Right cardiac atrium (tissue), 5 donors: ENCODE results near the gene MRPS18A. TPM values are rescaled to one million over a fixed set of nuclear protein-coding genes. Genes with fewer than 3 reads are reported as not detected.
"Not testable (repeated sequence)": the region's sequence is repeated elsewhere in the genome, so short reads cannot be mapped to it uniquely, and the experiment has no call there.

ENCODE experiments used
- ATAC-seq, 2 donors: fragments of 200-7000 bp; cut with Tn5 transposase; one replicate each; pipeline versions ENCODE4 v1.8.0 to v1.9.1; 2020; ENCODE audit warnings: moderate library complexity in 2 of 2, mild to moderate bottlenecking in 1 of 2
- DNase-seq, 3 donors: peaks; one replicate each; pipeline ENCODE4 v3.0.0-alpha.2; 2020
- H3K27ac ChIP-seq: one replicate; pipeline ENCODE4 v1.5.1; 2013; ENCODE audit warnings: mild to moderate bottlenecking, low read length, control low read depth, moderate library complexity
- H3K27me3 ChIP-seq: one replicate; pipeline ENCODE4 v1.6.1; 2013; ENCODE audit not compliant: control insufficient read depth, insufficient read depth
- H3K4me1 ChIP-seq: one replicate; pipeline ENCODE4 v1.6.1; 2013; ENCODE audit warnings: low read length; ENCODE audit not compliant: control insufficient read depth, insufficient read depth
- H3K4me3 ChIP-seq: one replicate; pipeline ENCODE4 v1.5.1; 2013; ENCODE audit warnings: low read length, control low read depth
- H3K9me3 ChIP-seq: one replicate; pipeline ENCODE4 v1.6.1; 2013; ENCODE audit warnings: low read length; ENCODE audit not compliant: control insufficient read depth
- WGBS: extraction: QIAGEN DNeasy Blood & Tissue Kit; methylation state at CpG from one replicate; pipeline ENCODE4 v1.1.7; 2013; 5-methylcytosine and 5-hydroxymethylcytosine counted together
- intact Hi-C, 4 donors: fragments of 100-400 bp; cut with DNase I; formaldehyde crosslinking; loops; one replicate each; pipeline versions ENCODE4 v1.11.0 to v1.14.0; 2022 to 2023
- polyA plus RNA-seq: library from polyadenylated mRNA; stranded (reverse); fragments of 200-250 nt; gene quantifications from one replicate; pipeline ENCODE4 v1.2.3, GENCODE V29; 2013
- total RNA-seq, 4 donors: library from RNA; stranded (reverse); fragmentation: NEBNext Ultra II Directional; extraction: Animal tissue kit (Norgen Biotek cat#: 25700); gene quantifications; one replicate each; pipeline ENCODE4 v1.2.1, GENCODE V29; 2021
- donor health status: healthy with polysubstance abuse.
- donor health status: DM: no; HTN: yes; CAD: no.
- donor health status: DM: no; HTN: no; CAD: no.
- donor health status: DM: no; HTN: yes; CAD: no; lungs with severe emphysema.
- donor health status: DM: yes; HTN: yes; CAD: no.

Gene MRPS18A
- total and polyA plus RNA-seq, 5 donors = 33.1 to 58.0 (median 35.5) TPM

DNA sequence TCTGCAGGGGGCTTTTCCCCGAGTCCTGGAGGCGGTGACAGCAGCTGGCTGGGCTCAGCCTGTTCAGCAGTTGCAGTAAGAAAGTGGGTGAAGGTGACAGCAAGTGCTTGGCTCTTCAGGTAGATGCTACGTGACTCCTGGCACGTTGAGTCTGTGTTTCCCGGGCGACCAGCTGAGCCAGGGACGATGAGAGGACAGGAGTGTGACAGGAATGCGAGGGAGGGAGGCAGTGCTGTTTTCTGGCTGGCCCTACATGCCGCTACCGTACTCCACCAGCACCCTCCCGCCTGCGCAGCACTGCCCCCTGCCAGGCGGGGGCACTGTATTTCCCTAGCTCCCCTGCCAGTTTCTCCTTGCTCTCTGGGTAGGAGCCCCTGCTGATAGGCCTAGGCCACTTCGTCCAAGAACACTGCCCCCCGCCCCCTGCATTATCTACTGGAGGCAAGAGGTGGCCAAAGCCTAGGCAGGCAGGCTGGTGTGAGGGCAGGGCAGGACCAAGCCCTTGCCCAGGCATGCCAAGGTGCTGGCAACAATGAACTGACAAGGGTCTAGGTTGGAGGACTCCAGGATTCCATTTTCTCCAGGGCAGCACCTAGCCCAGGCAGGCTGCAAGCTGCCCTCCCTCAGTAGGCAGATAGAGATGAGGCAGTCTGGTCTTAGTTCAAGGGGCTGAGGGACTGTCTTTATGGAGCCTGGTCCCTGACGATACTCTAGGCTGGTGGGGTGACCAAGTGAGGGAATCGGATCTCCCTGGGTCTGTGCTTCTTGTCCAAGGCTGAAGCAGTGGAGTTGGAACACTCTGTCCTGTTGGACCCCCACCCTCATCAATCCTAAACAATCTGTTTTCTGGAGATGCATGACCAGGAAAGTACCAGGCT is 19.2 kb downstream of the MRPS18A start:
- peak; percentile 54 to 84 (median 83) for DNase-seq
- WGBS = 19% methylated on average over 17 of the region's 17 CpGs
- Histone ChIP-seq H3K9me3 (no peaks in the 10 kb centered on the region), H3K4me3 (no peak overlapping the region), H3K4me1 (peaks cover 21% of the 10 kb centered on the region), H3K27me3 (no peaks in the 10 kb centered on the region), H3K27ac (peak overlapping the region; percentile 61)
- ATAC-seq = peak; percentile 57 to 62
- intact Hi-C loops = loop anchor here (5.0 to 10.0 kb wide), 4 partner anchors 99 to 416 kb away; partner anchors contain the start of gene VEGFA (in 3 of the 4)

DNA sequence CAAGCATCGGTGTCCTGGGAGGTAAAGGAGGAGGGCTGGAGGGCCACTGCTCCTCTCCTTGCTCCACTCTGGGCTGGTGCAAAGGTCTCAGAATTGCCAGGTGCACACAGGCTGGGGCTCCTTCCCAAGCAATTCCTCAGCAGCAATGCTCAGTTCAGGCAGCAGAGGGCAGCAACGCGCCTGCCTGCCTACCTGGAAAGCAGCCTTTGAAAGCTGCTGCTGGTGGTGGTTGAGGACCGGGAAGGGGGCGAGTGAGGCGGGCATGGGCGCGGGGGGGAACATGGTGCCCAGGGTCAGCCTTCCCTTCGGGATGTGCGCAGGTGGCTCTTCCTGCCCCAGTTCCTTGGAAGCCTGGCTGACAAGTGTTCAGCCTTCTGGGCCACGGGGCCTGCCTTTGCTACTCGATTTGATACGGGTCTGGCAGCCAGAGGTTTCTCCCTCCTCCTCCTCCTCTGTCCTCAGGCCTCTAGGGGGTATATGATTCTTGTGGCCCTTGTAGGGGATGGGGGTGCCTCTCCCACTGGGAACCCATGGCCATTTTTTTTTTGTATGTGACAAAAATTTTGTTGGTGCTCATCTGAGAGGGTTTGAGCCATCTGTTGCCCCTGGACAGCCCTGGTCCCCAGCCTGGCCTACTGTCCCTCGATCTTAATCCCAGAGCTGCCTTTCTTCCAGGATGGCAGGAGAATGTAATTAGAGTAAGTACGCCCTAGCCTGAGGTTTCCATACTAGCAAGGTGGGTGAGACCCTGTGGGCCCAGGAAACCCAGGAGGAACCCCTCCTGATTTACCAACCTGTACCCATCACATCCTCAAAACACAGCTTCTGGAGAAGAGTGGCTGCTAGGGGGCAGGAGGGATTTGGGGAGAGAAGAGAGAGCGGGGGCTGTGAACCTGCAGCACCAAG is 20.1 kb downstream of the MRPS18A start:
- DNase-seq = peak; percentile 76 to 93 (median 92)
- peak; percentile 33 to 56 for ATAC-seq
- 11% methylated on average over 16 of the region's 16 CpGs for WGBS
- intact Hi-C loops = loop anchor here (5.0 to 10.0 kb wide), 4 partner anchors 100 to 417 kb away; partner anchors contain the start of gene VEGFA (in 3 of the 4)
- Histone ChIP-seq H3K4me1 (peaks cover 21% of the 10 kb centered on the region), H3K9me3 (no peaks in the 10 kb centered on the region), H3K4me3 (no peak overlapping the region), H3K27ac (peak overlapping the region; percentile 61), H3K27me3 (no peaks in the 10 kb centered on the region)

DNA sequence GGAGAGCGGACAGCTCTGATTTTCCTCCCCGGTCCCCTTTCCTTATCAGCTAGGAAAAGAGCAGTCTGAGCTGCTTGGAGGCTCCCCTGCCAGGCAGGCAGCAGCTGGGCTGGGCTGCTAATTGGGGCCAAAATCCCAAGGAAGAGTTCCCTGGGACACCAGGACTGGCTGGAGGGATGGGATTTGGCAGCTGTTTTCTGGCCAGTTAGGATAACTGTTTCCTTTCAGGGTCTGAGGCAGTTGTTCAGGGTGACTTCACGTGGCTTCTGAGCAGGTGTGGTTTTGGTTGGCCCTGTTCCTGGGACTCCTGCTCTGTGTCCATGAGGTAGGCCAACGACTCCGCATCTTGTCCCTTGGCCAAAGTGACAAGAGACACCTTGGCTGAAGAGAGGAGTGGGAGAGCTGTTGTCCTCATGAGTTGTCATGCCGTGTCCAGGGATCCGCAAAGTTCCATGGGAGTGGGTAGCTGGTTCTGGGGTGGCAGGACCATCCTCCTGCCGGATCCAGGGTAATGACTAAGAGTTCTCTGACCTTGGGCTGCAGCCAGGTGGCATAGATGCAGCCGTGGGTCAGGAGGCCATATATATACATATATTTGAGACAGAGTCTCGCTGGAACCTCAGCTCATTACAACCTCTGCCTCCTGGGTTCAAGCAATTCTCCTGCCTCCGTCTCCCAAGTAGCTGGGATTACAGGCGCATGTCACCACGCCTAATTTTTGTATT is 21.2 kb downstream of the MRPS18A start:
- Histone ChIP-seq H3K27me3 (no peaks in the 10 kb centered on the region), H3K27ac (no peak overlapping the region), H3K4me3 (no peak overlapping the region), H3K4me1 (peaks cover 21% of the 10 kb centered on the region), H3K9me3 (no peaks in the 10 kb centered on the region)
- WGBS = 59% methylated on average over 13 of the region's 13 CpGs
- intact Hi-C loops = loop anchor here (5.0 to 10.0 kb wide), 4 partner anchors 101 to 418 kb away; partner anchors contain the start of gene VEGFA (in 3 of the 4)
- ATAC-seq = no peak
- no peak for DNase-seq

DNA sequence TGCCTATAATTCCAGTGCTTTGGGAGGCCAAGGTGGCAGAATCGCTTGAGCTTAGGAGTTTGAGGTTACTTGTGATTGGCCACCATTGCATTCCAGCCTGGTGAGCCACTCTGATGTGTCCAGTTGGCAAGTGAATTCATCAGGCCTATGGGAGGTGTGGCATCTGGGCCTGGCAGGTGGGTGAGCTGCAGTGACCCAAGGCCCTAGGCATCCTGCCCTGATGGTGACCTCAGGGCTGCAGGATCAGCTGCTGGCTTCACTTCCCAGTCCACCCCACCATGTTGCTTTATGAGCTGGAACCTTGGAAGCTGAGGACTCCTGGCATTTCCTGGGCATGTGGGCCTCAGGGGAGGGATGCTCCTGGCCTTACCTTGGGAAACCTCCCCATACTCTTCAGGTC is 22.2 kb downstream of the MRPS18A start:
- Histone ChIP-seq H3K9me3 (no peaks in the 10 kb centered on the region), H3K4me3 (no peak overlapping the region), H3K27ac (no peak overlapping the region), H3K4me1 (peaks cover 21% of the 10 kb centered on the region), H3K27me3 (no peaks in the 10 kb centered on the region)
- DNase-seq (no peak), ATAC-seq (no peak)
- intact Hi-C loops = loop anchor here (5.0 to 10.0 kb wide), 4 partner anchors 102 to 419 kb away; partner anchors contain the start of gene VEGFA (in 3 of the 4)
- 90% methylated on average over 1 of the region's 1 CpG for WGBS

DNA sequence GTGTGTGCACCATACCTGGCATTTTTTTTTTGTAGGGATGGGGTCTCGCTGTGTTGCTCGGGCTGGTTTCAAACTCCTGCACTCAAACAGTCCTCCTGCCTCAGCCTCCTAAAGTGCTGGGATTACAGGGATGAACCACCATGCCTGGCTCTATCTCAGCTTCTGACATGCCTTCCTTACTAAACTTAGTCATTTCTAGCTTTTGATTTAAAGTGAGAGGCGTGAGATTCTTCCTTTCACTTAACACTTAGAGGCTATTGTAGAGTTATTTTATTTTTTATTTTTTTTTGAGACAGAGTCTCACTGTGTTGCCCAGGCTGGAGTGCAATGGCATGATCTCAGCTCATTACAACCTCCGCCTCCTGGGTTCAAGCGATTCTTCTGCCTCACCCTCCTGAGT is 24.6 kb downstream of the MRPS18A start:
- H3K4me3 ChIP-seq, H3K27me3 ChIP-seq, DNase-seq, ATAC-seq, H3K9me3 ChIP-seq, H3K4me1 ChIP-seq, H3K27ac ChIP-seq: not testable (repeated sequence)
- intact Hi-C loops = loop anchor here in 1 of 4 donors (5.0 to 10.0 kb wide), 2 partner anchors 94 to 422 kb away; no protein-coding TSS in a partner anchor
- 91% methylated on average over 5 of the region's 5 CpGs for WGBS

DNA sequence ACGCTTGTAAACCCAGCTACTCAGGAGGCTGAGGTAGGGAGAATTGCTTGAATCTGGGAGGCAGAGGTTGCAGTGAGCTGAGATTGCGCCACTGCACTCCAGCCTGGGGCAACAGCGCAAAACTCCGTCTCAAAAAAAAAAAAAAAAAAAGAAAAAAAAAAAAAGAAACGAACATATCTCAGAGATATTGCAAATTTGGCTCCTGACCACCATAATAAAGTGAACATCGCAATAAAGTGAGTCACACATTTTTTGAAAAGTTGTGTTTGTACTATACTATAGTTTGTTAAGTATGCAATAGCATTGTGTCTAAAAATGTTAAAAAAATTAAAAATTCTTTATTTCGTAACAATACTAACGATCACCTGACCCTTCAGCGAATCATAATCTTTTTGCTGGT is 29.4 kb downstream of the MRPS18A start:
- H3K4me1 ChIP-seq = no peaks in the 10 kb centered on the region
- H3K9me3 ChIP-seq = no peaks in the 10 kb centered on the region
- DNase-seq (no peak), ATAC-seq (no peak)
- H3K27ac ChIP-seq = no peak overlapping the region
- 94% methylated on average over 9 of the region's 9 CpGs for WGBS
- H3K27me3 ChIP-seq = no peaks in the 10 kb centered on the region
- no peak overlapping the region for H3K4me3 ChIP-seq
- intact Hi-C loops = no loop called here

DNA sequence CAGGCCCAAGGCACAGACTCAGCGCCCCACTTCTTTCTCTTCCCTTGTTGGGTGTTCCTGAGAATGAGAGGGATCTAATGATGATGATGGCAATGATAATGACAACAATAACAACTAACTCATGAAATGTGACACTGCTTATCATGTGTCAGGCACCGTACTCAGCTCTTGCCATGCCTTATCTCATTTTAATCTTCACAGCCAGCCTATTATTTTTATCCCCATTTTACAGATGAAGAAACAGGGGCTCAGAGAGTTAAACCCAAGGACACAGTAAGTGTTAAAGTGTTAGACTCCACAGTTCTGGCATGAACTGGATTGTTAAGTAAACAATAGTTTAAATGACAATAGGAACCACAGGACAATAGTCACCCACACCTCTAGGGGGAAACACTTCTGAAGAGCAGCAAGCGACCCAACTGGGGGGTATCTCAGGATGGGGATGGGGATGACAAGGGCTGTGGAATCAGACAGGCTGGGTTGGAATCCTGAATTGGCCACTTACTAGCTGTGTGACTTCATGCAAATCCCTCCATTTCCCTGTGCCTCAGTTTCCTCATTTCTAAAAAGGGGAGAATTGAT is 30.3 kb downstream of the MRPS18A start:
- Histone ChIP-seq H3K27me3 (no peaks in the 10 kb centered on the region), H3K4me1 (no peaks in the 10 kb centered on the region), H3K9me3 (no peaks in the 10 kb centered on the region), H3K27ac (no peak overlapping the region), H3K4me3 (no peak overlapping the region)
- ATAC-seq (no peak), DNase-seq (no peak)
- intact Hi-C loops = no loop called here
- WGBS = 81% methylated on average over 3 of the region's 3 CpGs

DNA sequence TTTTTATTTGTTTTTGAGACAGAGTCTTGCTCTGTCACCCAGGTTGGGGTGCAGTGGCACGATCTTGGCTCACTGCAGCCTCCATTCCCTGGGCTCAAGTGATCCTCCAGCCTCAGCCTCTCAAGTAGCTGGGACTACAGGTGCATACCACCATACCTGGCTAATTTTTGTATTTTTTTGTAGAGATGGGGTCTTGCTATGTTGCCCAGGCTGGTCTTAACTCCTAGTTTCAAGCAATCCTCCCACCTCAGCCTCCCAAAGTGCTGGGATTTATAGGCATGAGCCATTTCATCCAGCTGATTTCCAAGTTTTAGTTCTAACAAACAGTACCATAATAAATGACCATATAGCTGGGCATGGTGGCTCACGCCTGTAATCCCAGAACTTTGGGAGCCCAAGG is 34.8 kb downstream of the MRPS18A start:
- ATAC-seq, DNase-seq, H3K4me1 ChIP-seq, H3K9me3 ChIP-seq, H3K4me3 ChIP-seq, intact Hi-C loops, H3K27me3 ChIP-seq, H3K27ac ChIP-seq: not testable (repeated sequence)
- WGBS = 100% methylated on average over 2 of the region's 2 CpGs

DNA sequence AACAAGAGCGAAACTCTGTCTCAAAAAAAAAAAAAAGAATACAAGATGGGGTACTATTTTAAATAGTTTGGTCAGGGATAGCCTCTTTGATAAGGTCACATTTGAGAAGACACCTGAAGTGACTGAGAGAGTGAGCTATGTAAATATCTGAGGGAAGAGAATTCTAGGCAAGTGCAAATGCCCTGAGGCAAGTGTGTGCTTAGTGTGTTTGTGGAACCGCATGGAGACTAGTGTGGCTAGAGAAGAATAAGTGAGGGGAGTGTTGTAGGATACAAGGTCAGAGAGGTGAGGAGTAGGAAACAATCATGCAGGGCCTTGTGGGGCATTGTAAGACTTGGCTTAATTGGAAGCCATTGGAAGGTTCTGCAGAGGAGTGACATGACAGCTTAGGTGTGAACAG is 39.3 kb downstream of the MRPS18A start:
- DNase-seq (no peak), ATAC-seq (no peak)
- intact Hi-C loops = no loop called here
- Histone ChIP-seq H3K9me3 (no peaks in the 10 kb centered on the region), H3K27ac (no peak overlapping the region), H3K4me1 (no peaks in the 10 kb centered on the region), H3K4me3 (no peak overlapping the region), H3K27me3 (no peaks in the 10 kb centered on the region)
- WGBS = 98% methylated on average over 2 of the region's 2 CpGs

DNA sequence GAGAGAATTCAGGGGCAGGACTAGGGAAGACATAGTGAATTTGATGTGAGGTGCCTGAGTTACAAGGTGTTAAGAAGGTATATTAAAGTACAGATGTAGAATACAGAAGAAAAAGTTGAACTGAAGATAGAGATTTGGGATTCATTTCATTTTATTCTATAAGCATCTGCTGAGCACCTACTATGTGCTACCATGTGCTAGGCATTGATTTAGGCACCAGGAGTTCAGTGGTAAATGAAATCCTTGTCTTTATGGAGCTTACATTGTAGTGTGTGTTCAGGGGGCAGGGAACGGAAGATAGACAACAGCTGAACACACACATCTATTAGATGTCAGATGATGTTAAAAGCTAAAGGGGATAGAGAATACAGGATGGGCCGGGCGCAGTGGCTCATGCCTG is 40.0 kb downstream of the MRPS18A start:
- intact Hi-C loops = no loop called here
- H3K27me3 ChIP-seq = no peaks in the 10 kb centered on the region
- ATAC-seq (no peak), DNase-seq (no peak)
- H3K4me3 ChIP-seq = no peak overlapping the region
- H3K4me1 ChIP-seq = no peaks in the 10 kb centered on the region
- H3K9me3 ChIP-seq = no peaks in the 10 kb centered on the region
- no peak overlapping the region for H3K27ac ChIP-seq
- 93% methylated on average over 3 of the region's 3 CpGs for WGBS
